GM12878 (cell line): ENCODE data around the gene ZDHHC5. TPM values are rescaled to one million over a fixed set of nuclear protein-coding genes. Genes with fewer than 3 reads are reported as not detected.

Experiments
- ATAC-seq: fragments of 200-7000 bp; cut with Tn5 transposase; 3 replicates; pipeline ENCODE4 v1.9.1; 2020; ENCODE audit warnings: mild to moderate bottlenecking, moderate library complexity
- BruUV-seq: library from RNA; stranded (reverse); fragments of 400-500 nt; replicated peaks from 2 replicates; lab custom pipeline; 2021; lab: Mats Ljungman, UMichigan
- CTCF ChIA-PET: fragments of 300-600 bp; sonication (Branson Sonifier 250); formaldehyde crosslinking; extraction: SDS; loops from one replicate; lab custom pipeline; 2021; ENCODE audit warnings: inconsistent platforms; lab: Yijun Ruan, JAX
- POLR2A ChIA-PET: fragments of 350-600 bp; formaldehyde crosslinking; extraction: SDS; loops from one replicate; lab custom pipeline; 2021; ENCODE audit warnings: inconsistent platforms; lab: Charles Lee
- RAD21 ChIA-PET: fragments of 300-600 bp; sonication (Branson Sonifier 250); formaldehyde crosslinking; loops from one replicate; lab custom pipeline; 2023; ENCODE audit warnings: antibody characterized with exemption; ENCODE audit not compliant: unreplicated experiment; lab: Charles Lee
- SMC1A ChIA-PET: fragments of 300-600 bp; sonication (Branson Sonifier 250); formaldehyde crosslinking; loops from one replicate; lab custom pipeline; 2023; ENCODE audit not compliant: unreplicated experiment, uncharacterized antibody; lab: Charles Lee
- DNase-seq: peaks from one replicate; pipeline ENCODE4 v3.0.0-alpha.2; 2011; ENCODE audit warnings: low read depth, low spot score
- FAIRE-seq: peaks from 3 replicates; lab custom pipeline; 2011; peaks lifted over from hg19 to GRCh38; lab: Jason Lieb, UNC
- H2AFZ ChIP-seq: 2 replicates; pipeline ENCODE4 v1.6.0; 2011; ENCODE audit warnings: low read depth, low read length, control low read depth; ENCODE audit not compliant: control insufficient read depth
- H3K27ac ChIP-seq: 2 replicates; pipeline ENCODE4 v1.5.1; 2011; ENCODE audit warnings: control low read depth; ENCODE audit not compliant: control insufficient read depth, insufficient read depth
- H3K27me3 ChIP-seq, 2 experiments: replicated peaks in 1 of 2; 2 replicates each; pipeline versions ENCODE4 v1.6.0 to v1.6.1; 2011; ENCODE audit warnings: low read length in 1 of 2; ENCODE audit not compliant: control insufficient read depth in 2 of 2, insufficient read depth in 2 of 2
- H3K36me3 ChIP-seq, 2 experiments: 2 replicates each; pipeline ENCODE4 v1.5.1; 2011; ENCODE audit warnings: low read length in 1 of 2; ENCODE audit not compliant: control insufficient read depth in 2 of 2, insufficient read depth in 2 of 2
- H3K4me1 ChIP-seq: 2 replicates; pipeline ENCODE4 v1.6.1; 2011; ENCODE audit warnings: mild to moderate bottlenecking, low read length, moderate library complexity, mixed read lengths; ENCODE audit not compliant: control insufficient read depth, insufficient read depth
- H3K4me2 ChIP-seq: 2 replicates; pipeline ENCODE4 v1.6.0; 2011; ENCODE audit warnings: control low read depth; ENCODE audit not compliant: control insufficient read depth, insufficient read depth
- H3K4me3 ChIP-seq: fragments of 200-600 bp; sonication (generic); 2 replicates; pipeline ENCODE4 v1.5.1; 2016
- H3K79me2 ChIP-seq: 2 replicates; pipeline ENCODE4 v1.6.0; 2011; ENCODE audit warnings: low read length; ENCODE audit not compliant: control insufficient read depth, insufficient read depth
- H3K9ac ChIP-seq: 2 replicates; pipeline ENCODE4 v1.8.0; 2011; ENCODE audit warnings: low read length, control low read depth, mixed read lengths; ENCODE audit not compliant: control insufficient read depth, insufficient read depth
- H3K9me3 ChIP-seq: replicated peaks from 3 replicates; pipeline ENCODE4 v1.5.1; 2011; ENCODE audit warnings: mild to moderate bottlenecking, low read length; ENCODE audit not compliant: control insufficient read depth, insufficient read depth
- H4K20me1 ChIP-seq: 2 replicates; pipeline ENCODE4 v1.6.0; 2011; ENCODE audit not compliant: control insufficient read depth, insufficient read depth
- BACH1 ChIP-seq: fragments of 450-650 bp; IDR thresholded peaks from 2 replicates; pipeline ENCODE4 v1.6.1; 2017; ENCODE audit warnings: mild to moderate bottlenecking, borderline replicate concordance
- BCL11A ChIP-seq: IDR thresholded peaks from 2 replicates; pipeline ENCODE4 v1.6.1; 2011; ENCODE audit warnings: low read depth, low read length
- BMI1 ChIP-seq: fragments of 450-650 bp; IDR thresholded peaks from 2 replicates; pipeline ENCODE4 v1.6.1; 2016; ENCODE audit warnings: mild to moderate bottlenecking, moderate library complexity, borderline replicate concordance
- CREB1 ChIP-seq: IDR thresholded peaks from 2 replicates; pipeline ENCODE4 v1.6.1; 2012; ENCODE audit warnings: low read depth, mild to moderate bottlenecking, inconsistent platforms
- CUX1 ChIP-seq: IDR thresholded peaks from 2 replicates; pipeline ENCODE4 v1.6.1; 2012; ENCODE audit warnings: improper control_type of control experiment, low read depth, low read length; ENCODE audit not compliant: insufficient replicate concordance
- EP300 ChIP-seq, 2 experiments: fragments of 150-350 bp in 1 of 2; IDR thresholded peaks; 2 replicates each; pipeline ENCODE4 v1.6.1; 2011 to 2012; ENCODE audit warnings: low read depth in 2 of 2, low read length in 2 of 2, borderline replicate concordance in 1 of 2, improper control_type of control experiment in 1 of 2, inconsistent platforms in 1 of 2; ENCODE audit not compliant: control insufficient read depth in 1 of 2
- HCFC1 ChIP-seq: fragments of 150-350 bp; IDR thresholded peaks from 2 replicates; pipeline ENCODE4 v1.6.1; 2014; ENCODE audit warnings: low read length
- JUND ChIP-seq: IDR thresholded peaks from 2 replicates; pipeline ENCODE4 v1.6.1; 2012; ENCODE audit warnings: low read depth, mild to moderate bottlenecking, low read length, improper control_type of control experiment, moderate library complexity
- MTA2 ChIP-seq: fragments of 450-650 bp; IDR thresholded peaks from 2 replicates; pipeline ENCODE4 v1.6.1; 2016; ENCODE audit warnings: low read depth, mild to moderate bottlenecking, moderate library complexity
- NBN ChIP-seq: fragments of 450-650 bp; IDR thresholded peaks from 2 replicates; pipeline ENCODE4 v1.6.1; 2016
- POLR2AphosphoS2 ChIP-seq: IDR thresholded peaks from 2 replicates; pipeline ENCODE4 v1.6.1; 2011; ENCODE audit warnings: low read depth, mild to moderate bottlenecking, low read length, improper control_type of control experiment, moderate library complexity
- POLR2AphosphoS5 ChIP-seq: IDR thresholded peaks from 2 replicates; pipeline ENCODE4 v1.6.1; 2011; ENCODE audit warnings: mild to moderate bottlenecking, low read length, inconsistent platforms
- RCOR1 ChIP-seq: conservative IDR thresholded peaks from 2 replicates; pipeline ENCODE4 v1.6.1; 2012; ENCODE audit warnings: low read depth, low read length, improper control_type of control experiment
- SIN3A ChIP-seq: IDR thresholded peaks from 2 replicates; pipeline ENCODE4 v1.6.1; 2012; ENCODE audit warnings: low read depth, low read length, improper control_type of control experiment
- TBL1XR1 ChIP-seq: IDR thresholded peaks from 2 replicates; pipeline ENCODE4 v1.6.1; 2012; ENCODE audit warnings: low read depth, low read length, improper control_type of control experiment
- YY1 ChIP-seq: IDR thresholded peaks from 2 replicates; pipeline ENCODE4 v1.6.1; 2011; ENCODE audit warnings: low read depth, mild to moderate bottlenecking, low read length
- ZBED1 ChIP-seq: IDR thresholded peaks from 2 replicates; pipeline ENCODE4 v1.6.1; 2016; ENCODE audit warnings: borderline replicate concordance
- WGBS: methylation state at CpG from one replicate; pipeline ENCODE4 v1.1.6; 2016; ENCODE audit warnings: low lambda C conversion rate; ENCODE audit not compliant: insufficient replicate concordance, insufficient coverage; ENCODE audit errors: missing lambda C conversion rate; 5-methylcytosine and 5-hydroxymethylcytosine counted together
- in situ Hi-C: fragments of 300-500 bp; cut with MboI; formaldehyde crosslinking; loops from 9 replicates; pipeline ENCODE4 v1.14.3; 2018; ENCODE audit warnings: mixed read lengths
- intact Hi-C: fragments of 100-400 bp; cut with micrococcal nuclease; formaldehyde crosslinking; loops from one replicate; pipeline ENCODE4 v1.14.2; 2022; ENCODE audit not compliant: unreplicated experiment
- polyA plus RNA-seq, 11 experiments: library from polyadenylated mRNA; depleted of rRNA in 4 of 11; unstranded in 6 of 11; stranded (reverse) in 5 of 11; fragments of >200 nt; fragmentation: Nextera tagmentation in 4 of 11; fragmentation: Illumina TruSeq in 1 of 11; extraction: Ambion mirVana in 4 of 11; extraction: Trizol in 1 of 11; gene quantifications; 1 replicate in 1 of 11; 2 replicates in 10 of 11; pipeline versions ENCODE4 v1.2.1 to v1.2.3, GENCODE V29; 2011 to 2016; ENCODE audit warnings: inconsistent platforms in 2 of 11, missing spikeins in 2 of 11, low read depth in 1 of 11
- total RNA-seq, 4 experiments: library from RNA; depleted of rRNA in 3 of 4; stranded (reverse); fragments of >200 nt in 3 of 4; fragmentation: Illumina TruSeq in 1 of 4; extraction: Trizol in 1 of 4; gene quantifications; 2 replicates each; pipeline versions ENCODE4 v1.2.1 to v1.2.3, GENCODE V29; 2013 to 2021
- TF ChIP-seq, protein P1 (sequence below): IDR thresholded peaks from 2 replicates; pipeline ENCODE4 v1.6.1; 2012; ENCODE audit warnings: mild to moderate bottlenecking, low read depth, low read length

Gene ZDHHC5
- total and polyA plus RNA-seq, 10 of the 15 experiments (the other 5 are each of a cell fraction or from before 2014, with no cell fraction given) = 3.9 to 61.3 (median 37.6) TPM

- CTCF ChIA-PET = interaction anchor here (1.5 to 13.9 kb wide), 4 partner anchors 37 to 179 kb away, joined by 3 to 319 read pairs (median 56); partner anchors contain the start of genes RTN4RL2 and UBE2L6
- H3K4me2 ChIP-seq = peak overlapping the region; percentile 84; the same call in 1 of the 2 replicates
- TF ChIP-seq HCFC1 (no peak), POLR2AphosphoS2 (no peak), POLR2AphosphoS5 (no peak), CUX1 (no peak), RCOR1 (no peak), CREB1 (no peak), SIN3A (no peak), JUND (no peak), YY1 (no peak), EP300 (IDR thresholded peaks at IDR 0.05; ENCODE audit: borderline replicate concordance in 1 of 2, control insufficient read depth in 1 of 2, low read depth in 2 of 2, low read length in 2 of 2) (no peak), ZBED1 (no peak), BACH1 (no peak), BCL11A (no peak), NBN (no peak), MTA2 (no peak), TBL1XR1 (no peak), BMI1 (no peak)
- TF ChIP-seq, protein P1, sequence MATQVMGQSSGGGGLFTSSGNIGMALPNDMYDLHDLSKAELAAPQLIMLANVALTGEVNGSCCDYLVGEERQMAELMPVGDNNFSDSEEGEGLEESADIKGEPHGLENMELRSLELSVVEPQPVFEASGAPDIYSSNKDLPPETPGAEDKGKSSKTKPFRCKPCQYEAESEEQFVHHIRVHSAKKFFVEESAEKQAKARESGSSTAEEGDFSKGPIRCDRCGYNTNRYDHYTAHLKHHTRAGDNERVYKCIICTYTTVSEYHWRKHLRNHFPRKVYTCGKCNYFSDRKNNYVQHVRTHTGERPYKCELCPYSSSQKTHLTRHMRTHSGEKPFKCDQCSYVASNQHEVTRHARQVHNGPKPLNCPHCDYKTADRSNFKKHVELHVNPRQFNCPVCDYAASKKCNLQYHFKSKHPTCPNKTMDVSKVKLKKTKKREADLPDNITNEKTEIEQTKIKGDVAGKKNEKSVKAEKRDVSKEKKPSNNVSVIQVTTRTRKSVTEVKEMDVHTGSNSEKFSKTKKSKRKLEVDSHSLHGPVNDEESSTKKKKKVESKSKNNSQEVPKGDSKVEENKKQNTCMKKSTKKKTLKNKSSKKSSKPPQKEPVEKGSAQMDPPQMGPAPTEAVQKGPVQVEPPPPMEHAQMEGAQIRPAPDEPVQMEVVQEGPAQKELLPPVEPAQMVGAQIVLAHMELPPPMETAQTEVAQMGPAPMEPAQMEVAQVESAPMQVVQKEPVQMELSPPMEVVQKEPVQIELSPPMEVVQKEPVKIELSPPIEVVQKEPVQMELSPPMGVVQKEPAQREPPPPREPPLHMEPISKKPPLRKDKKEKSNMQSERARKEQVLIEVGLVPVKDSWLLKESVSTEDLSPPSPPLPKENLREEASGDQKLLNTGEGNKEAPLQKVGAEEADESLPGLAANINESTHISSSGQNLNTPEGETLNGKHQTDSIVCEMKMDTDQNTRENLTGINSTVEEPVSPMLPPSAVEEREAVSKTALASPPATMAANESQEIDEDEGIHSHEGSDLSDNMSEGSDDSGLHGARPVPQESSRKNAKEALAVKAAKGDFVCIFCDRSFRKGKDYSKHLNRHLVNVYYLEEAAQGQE = no peak
Measured at GRCh38 chr11:57637626-57638004, 30.3 kb upstream of the ZDHHC5 start.

More at GRCh38 chr11:57637626-57638004, 30.3 kb upstream of the ZDHHC5 start:
- no TSS peak for BruUV-seq
- H3K27me3 ChIP-seq = no peaks in the 10 kb centered on the region; a peak in 1 of 4 replicates
- H3K79me2 ChIP-seq = no peaks in the 10 kb centered on the region
- POLR2A ChIA-PET = interaction anchor here (2.1 kb wide), 1 partner anchor 11 kb away, joined by 10 read pairs; no protein-coding TSS in a partner anchor
- H4K20me1 ChIP-seq = no peaks in the 10 kb centered on the region
- SMC1A ChIA-PET = interaction anchor here (1.0 kb wide), 1 partner anchor 69 kb away, joined by 3 read pairs; no protein-coding TSS in a partner anchor
- no peak for ATAC-seq
- H3K36me3 ChIP-seq = no peaks in the 10 kb centered on the region
- in situ Hi-C loops = no loop called here
- WGBS = 76% methylated on average over 18 of the region's 18 CpGs
- peak overlapping the region; percentile 82; the same call in 1 of the 2 replicates for H3K4me3 ChIP-seq
- peaks cover 9% of the 10 kb centered on the region; the same call in 1 of the 2 replicates for H3K4me1 ChIP-seq
- RAD21 ChIA-PET = interaction anchor here (5.2 kb wide), 1 partner anchor 69 kb away, joined by 83 read pairs; the partner anchor contains the start of gene UBE2L6
- H3K9ac ChIP-seq = no peak overlapping the region
- H3K9me3 ChIP-seq = no peaks in the 10 kb centered on the region
- H3K27ac ChIP-seq = no peak overlapping the region
- no peak for DNase-seq
- no peak for FAIRE-seq
- peak overlapping the region; percentile 16; the same call in 1 of the 2 replicates for H2AFZ ChIP-seq
- intact Hi-C loops = no loop called here
